A549 (cell line): ENCODE results near the gene OTX1. TPM values are rescaled to one million over a fixed set of nuclear protein-coding genes. Genes with fewer than 3 reads are reported as not detected.

Source experiments
- ATAC-seq, 2 experiments: fragments of 200-7000 bp in 1 of 2; fragments of >200 bp in 1 of 2; cut with Nextera tagmentation in 1 of 2; cut with Tn5 transposase in 1 of 2; 3 replicates each; pipeline versions ENCODE4 v1.8.0 to v1.9.1; 2018 to 2020; ENCODE audit warnings: mild to moderate bottlenecking in 1 of 2, moderate library complexity in 1 of 2
- CTCF ChIA-PET: fragments of 300-600 bp; sonication (Branson Sonifier 250); formaldehyde crosslinking; extraction: SDS; loops from one replicate; lab custom pipeline; 2021; ENCODE audit warnings: antibody characterized with exemption, inconsistent platforms; lab: Yijun Ruan, JAX
- POLR2A ChIA-PET: fragments of 350-600 bp; formaldehyde crosslinking; extraction: SDS; loops from one replicate; lab custom pipeline; 2021; ENCODE audit warnings: antibody characterized with exemption, inconsistent platforms; lab: Yijun Ruan, JAX
- DNase-seq, 2 experiments: peaks; one replicate each; pipeline versions ENCODE4 v3.0.0 to v3.0.0-alpha.2; 2011 to 2016; ENCODE audit warnings: low read depth in 1 of 2, low spot score in 1 of 2
- FAIRE-seq: peaks from 2 replicates; lab custom pipeline; 2011; peaks lifted over from hg19 to GRCh38; lab: Jason Lieb, UNC
- H3K27ac ChIP-seq, 2 experiments: fragments of >200 bp; sonication (Bioruptor Twin); formaldehyde crosslinking; 3 replicates each; pipeline ENCODE4 v1.5.1; 2016 to 2017
- H3K4me1 ChIP-seq: fragments of >200 bp; sonication (Bioruptor Twin); formaldehyde crosslinking; 3 replicates; pipeline ENCODE4 v1.6.1; 2016
- H3K4me2 ChIP-seq: fragments of >200 bp; sonication (Bioruptor Twin); formaldehyde crosslinking; 3 replicates; pipeline ENCODE4 v1.6.1; 2016
- H3K4me3 ChIP-seq: fragments of >200 bp; sonication (Bioruptor Twin); formaldehyde crosslinking; 3 replicates; pipeline ENCODE4 v1.5.1; 2016
- H3K9me3 ChIP-seq: fragments of >200 bp; sonication (Bioruptor Twin); formaldehyde crosslinking; 3 replicates; pipeline ENCODE4 v1.6.1; 2016
- CBX8 ChIP-seq: fragments of 200-600 bp; sonication (generic); IDR thresholded peaks from 2 replicates; pipeline ENCODE4 v1.6.1; 2016
- E2F6 ChIP-seq: IDR thresholded peaks from 2 replicates; pipeline ENCODE4 v1.6.1; 2012; ENCODE audit warnings: low read depth, borderline replicate concordance
- EHF ChIP-seq: fragments of 250-450 bp; sonication (Bioruptor Pico); IDR thresholded peaks from 2 replicates; pipeline ENCODE4 v1.5.0; 2020; ENCODE audit warnings: mild to moderate bottlenecking
- FOSB ChIP-seq: fragments of 250-450 bp; sonication (Bioruptor Pico); IDR thresholded peaks from 2 replicates; pipeline ENCODE4 v1.5.0; 2020; ENCODE audit warnings: mild to moderate bottlenecking, moderate library complexity
- GATA3 ChIP-seq: IDR thresholded peaks from 2 replicates; pipeline ENCODE4 v1.6.1; 2012; ENCODE audit warnings: borderline replicate concordance
- HDAC2 ChIP-seq: fragments of 200-600 bp; sonication (generic); IDR thresholded peaks from 2 replicates; pipeline ENCODE4 v1.6.1; 2016
- HES2 ChIP-seq: fragments of >200 bp; sonication (Bioruptor Twin); formaldehyde crosslinking; IDR thresholded peaks from 2 replicates; pipeline ENCODE4 v1.6.1; 2016
- HOXB5 ChIP-seq: fragments of 250-450 bp; sonication (Bioruptor Pico); IDR thresholded peaks from 2 replicates; pipeline ENCODE4 v1.5.0; 2020; ENCODE audit warnings: mild to moderate bottlenecking, moderate library complexity
- KDM1A ChIP-seq: fragments of 200-600 bp; sonication (generic); IDR thresholded peaks from 2 replicates; pipeline ENCODE4 v1.6.1; 2016; ENCODE audit warnings: low read depth, mild to moderate bottlenecking
- KDM5A ChIP-seq: fragments of 200-600 bp; sonication (generic); IDR thresholded peaks from 2 replicates; pipeline ENCODE4 v1.6.1; 2016; ENCODE audit warnings: antibody characterized with exemption, mild to moderate bottlenecking
- MAZ ChIP-seq: fragments of 150-350 bp; IDR thresholded peaks from 2 replicates; pipeline ENCODE4 v1.6.1; 2014; ENCODE audit warnings: antibody characterized with exemption, low read depth, low read length, borderline replicate concordance
- MYC ChIP-seq: IDR thresholded peaks from 2 replicates; pipeline ENCODE4 v1.6.1; 2012; ENCODE audit warnings: mild to moderate bottlenecking, inconsistent platforms, low read length, improper control_type of control experiment, borderline replicate concordance
- NPAS2 ChIP-seq: fragments of 250-450 bp; sonication (Bioruptor Pico); IDR thresholded peaks from 2 replicates; pipeline ENCODE4 v1.8.0; 2022; ENCODE audit warnings: mild to moderate bottlenecking, moderate library complexity, borderline replicate concordance
- NR3C1 ChIP-seq: fragments of >200 bp; sonication (Bioruptor Twin); formaldehyde crosslinking; IDR thresholded peaks from 3 replicates; pipeline ENCODE4 v1.6.1; 2017
- PBX3 ChIP-seq: IDR thresholded peaks from 2 replicates; pipeline ENCODE4 v1.6.1; 2012
- PHF8 ChIP-seq: fragments of 200-600 bp; sonication (generic); IDR thresholded peaks from 2 replicates; pipeline ENCODE4 v1.6.1; 2016; ENCODE audit warnings: low read depth, mild to moderate bottlenecking, antibody characterized with exemption, moderate library complexity, borderline replicate concordance
- POLR2A ChIP-seq: IDR thresholded peaks from 2 replicates; pipeline ENCODE4 v1.6.1; 2012; ENCODE audit warnings: mild to moderate bottlenecking, low read length
- RARB ChIP-seq: fragments of 250-450 bp; sonication (Bioruptor Pico); IDR thresholded peaks from 2 replicates; pipeline ENCODE4 v1.8.0; 2021; ENCODE audit warnings: mild to moderate bottlenecking, moderate library complexity
- RCOR1 ChIP-seq: fragments of 150-350 bp; IDR thresholded peaks from 2 replicates; pipeline ENCODE4 v1.6.1; 2014; ENCODE audit warnings: antibody characterized with exemption, low read length, low read depth
- RFX5 ChIP-seq: fragments of 450-650 bp; IDR thresholded peaks from 2 replicates; pipeline ENCODE4 v1.7.1; 2014; ENCODE audit warnings: antibody characterized with exemption, mild to moderate bottlenecking, moderate library complexity
- RNF2 ChIP-seq: fragments of 200-600 bp; sonication (generic); IDR thresholded peaks from 2 replicates; pipeline ENCODE4 v1.6.1; 2016; ENCODE audit warnings: low read depth, mild to moderate bottlenecking, antibody characterized with exemption, moderate library complexity, borderline replicate concordance
- TP53 ChIP-seq: fragments of 250-450 bp; sonication (Bioruptor Pico); IDR thresholded peaks from 2 replicates; pipeline ENCODE4 v1.5.0; 2021; ENCODE audit warnings: mild to moderate bottlenecking, moderate library complexity
- USF2 ChIP-seq: fragments of 450-650 bp; IDR thresholded peaks from 2 replicates; pipeline ENCODE4 v1.6.1; 2014; ENCODE audit warnings: antibody characterized with exemption
- ZC3H11A ChIP-seq: fragments of 450-650 bp; IDR thresholded peaks from 2 replicates; pipeline ENCODE4 v1.6.1; 2014; ENCODE audit warnings: antibody characterized with exemption, mild to moderate bottlenecking
- ZNF302 ChIP-seq: fragments of 250-450 bp; sonication (Bioruptor Pico); IDR thresholded peaks from 2 replicates; pipeline ENCODE4 v1.9.0; 2021; ENCODE audit warnings: inconsistent platforms, mild to moderate bottlenecking, moderate library complexity
- polyA plus RNA-seq, 4 experiments: library from polyadenylated mRNA; depleted of rRNA in 3 of 4; stranded (reverse); fragments of >200 nt; fragmentation: RNase III in 1 of 4; extraction: RNeasy Plus Mini Kit Qiagen cat#74134 plus additional on column Dnase treatment in 1 of 4; gene quantifications; 2 replicates in 3 of 4; 3 replicates in 1 of 4; pipeline ENCODE4 v1.2.3, GENCODE V29; 2011 to 2017
- TF ChIP-seq, protein P1 (sequence below): fragments of >200 bp; sonication (Bioruptor Twin); formaldehyde crosslinking; IDR thresholded peaks from 3 replicates; pipeline ENCODE4 v1.6.1; 2016
- TF ChIP-seq, protein P2 (sequence below): fragments of 250-450 bp; sonication (Bioruptor Pico); IDR thresholded peaks from 2 replicates; pipeline ENCODE4 v1.5.0; 2020; ENCODE audit warnings: low read depth, mild to moderate bottlenecking, moderate library complexity

The OTX1 gene
- polyA plus RNA-seq, 2 of the 4 experiments (the other 2 are of a cell fraction) = 0.26 to 2.5 TPM

DNA sequence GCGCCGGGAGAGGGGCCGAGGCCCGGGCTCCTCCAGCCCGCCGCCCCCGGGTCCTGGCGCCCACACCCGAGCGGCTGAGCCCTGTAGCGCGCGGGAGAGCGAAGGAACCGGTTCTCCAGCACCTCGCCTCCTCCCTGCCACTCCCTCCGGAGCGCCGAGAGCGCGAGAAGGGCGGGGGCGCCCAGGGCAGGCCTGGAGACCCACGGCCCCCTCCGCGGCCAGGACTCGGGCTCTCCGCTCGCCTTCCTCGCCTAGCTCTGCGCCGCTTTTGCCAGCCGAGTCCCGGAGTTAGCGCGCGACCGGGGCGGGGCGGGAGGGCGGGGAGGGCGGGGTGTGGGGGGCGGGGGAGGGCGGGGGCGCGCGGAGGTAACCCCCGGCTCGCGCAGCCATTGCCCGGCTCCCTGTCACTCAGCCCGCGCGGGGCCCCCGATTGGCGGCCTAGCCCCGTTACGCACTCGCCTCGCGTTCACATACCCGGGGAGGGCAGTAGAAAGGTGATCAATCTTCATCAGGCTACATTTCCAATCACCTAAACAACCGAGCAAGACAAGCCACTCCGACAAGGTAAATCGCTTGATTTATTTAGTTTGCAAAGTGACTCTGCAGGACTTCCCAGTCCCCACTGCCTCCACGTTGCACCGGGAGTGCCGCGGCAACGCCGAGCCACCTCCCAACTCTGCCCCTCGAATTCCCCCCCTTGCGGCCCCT lies at the start of gene OTX1 (continued):
- TF ChIP-seq ZC3H11A (no peak), RARB (CRISPR knock-in tag) (no peak), POLR2A (peak; percentile 88), PBX3 (peak; percentile 97), MAZ (peak; percentile 27; the same call in 1 of the 2 replicates), PHF8 (peak; percentile 30; the same call in 1 of the 2 replicates), USF2 (no peak), RNF2 (no peak), ZNF302 (CRISPR knock-in tag) (no peak), HOXB5 (peak; percentile 97), TP53 (CRISPR knock-in tag) (no peak), KDM5A (no peak), CBX8 (no peak), RCOR1 (no peak), GATA3 (no peak), HES2 (no peak), EHF (CRISPR knock-in tag) (no peak), HDAC2 (no peak), KDM1A (no peak)
- TF ChIP-seq, protein P1, sequence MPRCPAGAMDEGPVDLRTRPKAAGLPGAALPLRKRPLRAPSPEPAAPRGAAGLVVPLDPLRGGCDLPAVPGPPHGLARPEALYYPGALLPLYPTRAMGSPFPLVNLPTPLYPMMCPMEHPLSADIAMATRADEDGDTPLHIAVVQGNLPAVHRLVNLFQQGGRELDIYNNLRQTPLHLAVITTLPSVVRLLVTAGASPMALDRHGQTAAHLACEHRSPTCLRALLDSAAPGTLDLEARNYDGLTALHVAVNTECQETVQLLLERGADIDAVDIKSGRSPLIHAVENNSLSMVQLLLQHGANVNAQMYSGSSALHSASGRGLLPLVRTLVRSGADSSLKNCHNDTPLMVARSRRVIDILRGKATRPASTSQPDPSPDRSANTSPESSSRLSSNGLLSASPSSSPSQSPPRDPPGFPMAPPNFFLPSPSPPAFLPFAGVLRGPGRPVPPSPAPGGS = peak; percentile 51; the same call in 1 of the 3 replicates
- TF ChIP-seq, protein P2, sequence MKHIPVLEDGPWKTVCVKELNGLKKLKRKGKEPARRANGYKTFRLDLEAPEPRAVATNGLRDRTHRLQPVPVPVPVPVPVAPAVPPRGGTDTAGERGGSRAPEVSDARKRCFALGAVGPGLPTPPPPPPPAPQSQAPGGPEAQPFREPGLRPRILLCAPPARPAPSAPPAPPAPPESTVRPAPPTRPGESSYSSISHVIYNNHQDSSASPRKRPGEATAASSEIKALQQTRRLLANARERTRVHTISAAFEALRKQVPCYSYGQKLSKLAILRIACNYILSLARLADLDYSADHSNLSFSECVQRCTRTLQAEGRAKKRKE (CRISPR knock-in tag) = no peak

DNA sequence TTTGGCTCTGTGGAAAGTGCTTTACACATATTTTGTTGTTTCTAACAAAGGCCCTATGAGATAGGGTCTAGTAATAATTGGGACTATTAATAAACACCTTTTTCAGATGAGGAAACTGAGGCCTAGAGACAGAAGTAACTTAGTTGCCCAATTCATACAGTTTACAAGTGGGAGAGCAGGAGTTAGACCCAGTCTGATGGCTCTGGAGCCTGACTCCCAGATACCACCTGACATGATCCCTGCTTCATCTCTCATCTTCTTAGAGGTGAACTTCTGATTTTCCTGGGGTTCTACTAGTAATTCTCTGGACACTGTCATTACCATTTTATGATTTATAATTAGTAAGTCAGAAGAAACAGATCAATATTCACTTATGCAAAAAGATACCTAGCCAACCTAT lies 49.1 kb upstream of the OTX1 start:
- CTCF ChIA-PET = interaction anchor here (0.6 to 2.8 kb wide), 2 partner anchors 11 to 1044 kb away, joined by 3 to 6 read pairs; no protein-coding TSS in a partner anchor
- Histone ChIP-seq H3K4me2 (no peak overlapping the region), H3K9me3 (no peaks in the 10 kb centered on the region), H3K4me1 (peaks cover 11% of the 10 kb centered on the region; the same call in 2 of the 3 replicates), H3K27ac (no peak overlapping the region), H3K4me3 (no peak overlapping the region)
- TF ChIP-seq GATA3 (no peak), MYC (no peak), ZC3H11A (no peak), POLR2A (no peak), E2F6 (no peak), FOSB (CRISPR knock-in tag) (no peak), NPAS2 (CRISPR knock-in tag) (no peak), RFX5 (no peak), NR3C1 (no peak)
- TF ChIP-seq, protein P1 = no peak
- DNase-seq = no peak
- no peak for FAIRE-seq
- POLR2A ChIA-PET = no interaction called here
- ATAC-seq = no peak
